Panc1 (cell line): ENCODE results near the gene P2RX1. TPM values are rescaled to one million over a fixed set of nuclear protein-coding genes. Genes with fewer than 3 reads are reported as not detected.

Source experiments
- ATAC-seq: fragments of 200-7000 bp; cut with Tn5 transposase; 2 replicates; pipeline ENCODE4 v1.9.1; 2020; ENCODE audit warnings: mild to moderate bottlenecking, moderate library complexity
- BruUV-seq: library from RNA; stranded (reverse); fragments of 400-500 nt; replicated peaks from 2 replicates; lab custom pipeline; 2021; lab: Mats Ljungman, UMichigan
- CTCF ChIA-PET: fragments of 300-600 bp; sonication (Branson Sonifier 250); formaldehyde crosslinking; loops from one replicate; lab custom pipeline; 2022; ENCODE audit warnings: antibody characterized with exemption; lab: Charles Lee
- POLR2A ChIA-PET: fragments of 300-600 bp; sonication (Branson Sonifier 250); formaldehyde crosslinking; loops from one replicate; lab custom pipeline; 2022; ENCODE audit warnings: antibody characterized with exemption; lab: Charles Lee
- DNase-seq: peaks from one replicate; pipeline ENCODE4 v3.0.0-alpha.2; 2010; ENCODE audit warnings: low read depth, low spot score
- H3K27ac ChIP-seq: 2 replicates; pipeline ENCODE4 v1.5.1; 2011; ENCODE audit warnings: mild to moderate bottlenecking, low read length, inconsistent platforms
- H3K27me3 ChIP-seq: fragments of 200-500 bp; sonication (Bioruptor generic); 2 replicates; pipeline ENCODE4 v1.6.0; 2014; ENCODE audit warnings: low read length, inconsistent platforms; ENCODE audit not compliant: control insufficient read depth, insufficient read depth
- H3K36me3 ChIP-seq: fragments of 200-500 bp; sonication (Bioruptor generic); 2 replicates; pipeline ENCODE4 v1.5.1; 2014; ENCODE audit warnings: inconsistent platforms, mild to moderate bottlenecking, low read length, moderate library complexity; ENCODE audit not compliant: control insufficient read depth, insufficient read depth
- H3K4me1 ChIP-seq: 2 replicates; pipeline ENCODE4 v1.5.1; 2011; ENCODE audit warnings: inconsistent platforms, mild to moderate bottlenecking, low read length, moderate library complexity; ENCODE audit not compliant: control insufficient read depth, insufficient read depth
- H3K4me3 ChIP-seq, 2 experiments: 2 replicates each; pipeline ENCODE4 v1.5.1; 2011 to 2012; ENCODE audit warnings: low read depth in 2 of 2, low read length in 2 of 2, mild to moderate bottlenecking in 2 of 2, inconsistent platforms in 1 of 2, moderate library complexity in 1 of 2
- H3K9me3 ChIP-seq: fragments of 200-500 bp; sonication (Bioruptor generic); 2 replicates; pipeline ENCODE4 v1.5.1; 2014; ENCODE audit warnings: low read depth, mild to moderate bottlenecking, inconsistent platforms, low read length, moderate library complexity; ENCODE audit not compliant: control insufficient read depth, insufficient read depth
- POLR2AphosphoS5 ChIP-seq: IDR thresholded peaks from 2 replicates; pipeline ENCODE4 v1.6.1; 2012; ENCODE audit warnings: mild to moderate bottlenecking, low read depth, low read length, moderate library complexity
- SIN3A ChIP-seq: IDR thresholded peaks from 2 replicates; pipeline ENCODE4 v1.6.1; 2012; ENCODE audit warnings: low read depth, mild to moderate bottlenecking, low read length, moderate library complexity, borderline replicate concordance; ENCODE audit not compliant: insufficient read depth
- TCF7L2 ChIP-seq: IDR thresholded peaks from 2 replicates; pipeline ENCODE4 v1.6.1; 2011; ENCODE audit warnings: mild to moderate bottlenecking, low read depth, low read length, inconsistent platforms
- in situ Hi-C: cut with HindIII; loops from 2 replicates; pipeline ENCODE4 v1.10.0; 2016; ENCODE audit warnings: low sequenced_read_pairs, low pct_unique_long_range_greater_than_20kb
- intact Hi-C: fragments of 100-400 bp; cut with micrococcal nuclease; formaldehyde crosslinking; loops from one replicate; pipeline ENCODE4 v1.10.0; 2022; ENCODE audit not compliant: unreplicated experiment
- total RNA-seq: library from RNA; stranded (reverse); gene quantifications from one replicate; pipeline ENCODE4 v1.2.1, GENCODE V29; 2021; ENCODE audit not compliant: unreplicated experiment
- TF ChIP-seq, protein P1 (sequence below): fragments of 450-650 bp; IDR thresholded peaks from 2 replicates; pipeline ENCODE4 v1.5.1; 2017; ENCODE audit warnings: mild to moderate bottlenecking
- TF ChIP-seq, protein P2 (sequence below), 2 experiments: IDR thresholded peaks; 2 replicates each; pipeline ENCODE4 v1.6.1; 2011 to 2012; ENCODE audit warnings: low read depth in 2 of 2, control low read depth in 1 of 2, low read length in 1 of 2, mild to moderate bottlenecking in 1 of 2, moderate library complexity in 1 of 2; ENCODE audit not compliant: insufficient read depth in 1 of 2

The P2RX1 gene
- total RNA-seq, 1 experiment from 2014 or later = not detected

DNA sequence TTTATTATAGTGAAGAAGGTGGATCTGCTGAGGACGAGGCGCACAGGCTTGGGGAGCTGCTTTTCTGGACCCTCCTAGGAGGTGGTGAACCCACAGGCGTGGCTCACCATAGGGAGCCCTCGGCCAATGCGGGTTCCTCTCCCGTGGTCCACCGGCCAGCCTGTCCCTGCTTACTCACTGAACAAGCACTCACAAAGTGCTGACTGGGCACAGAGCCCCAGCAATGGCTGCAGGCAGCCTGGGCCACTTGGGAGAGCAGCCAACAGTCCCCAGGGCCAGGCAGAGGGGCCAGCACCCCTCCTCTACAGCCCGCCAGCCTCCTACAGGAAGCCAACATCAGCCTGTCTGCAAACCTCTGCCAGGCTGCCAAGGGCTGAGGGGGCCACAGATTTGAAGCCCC, 51.1 kb downstream of the P2RX1 start:
- no TSS peak for BruUV-seq
- DNase-seq = no peak
- Histone ChIP-seq H3K4me1 (no peaks in the 10 kb centered on the region), H3K27me3 (no peaks in the 10 kb centered on the region), H3K36me3 (no peaks in the 10 kb centered on the region), H3K4me3 (no peak overlapping the region), H3K9me3 (no peaks in the 10 kb centered on the region), H3K27ac (no peak overlapping the region)
- TF ChIP-seq, protein P1, sequence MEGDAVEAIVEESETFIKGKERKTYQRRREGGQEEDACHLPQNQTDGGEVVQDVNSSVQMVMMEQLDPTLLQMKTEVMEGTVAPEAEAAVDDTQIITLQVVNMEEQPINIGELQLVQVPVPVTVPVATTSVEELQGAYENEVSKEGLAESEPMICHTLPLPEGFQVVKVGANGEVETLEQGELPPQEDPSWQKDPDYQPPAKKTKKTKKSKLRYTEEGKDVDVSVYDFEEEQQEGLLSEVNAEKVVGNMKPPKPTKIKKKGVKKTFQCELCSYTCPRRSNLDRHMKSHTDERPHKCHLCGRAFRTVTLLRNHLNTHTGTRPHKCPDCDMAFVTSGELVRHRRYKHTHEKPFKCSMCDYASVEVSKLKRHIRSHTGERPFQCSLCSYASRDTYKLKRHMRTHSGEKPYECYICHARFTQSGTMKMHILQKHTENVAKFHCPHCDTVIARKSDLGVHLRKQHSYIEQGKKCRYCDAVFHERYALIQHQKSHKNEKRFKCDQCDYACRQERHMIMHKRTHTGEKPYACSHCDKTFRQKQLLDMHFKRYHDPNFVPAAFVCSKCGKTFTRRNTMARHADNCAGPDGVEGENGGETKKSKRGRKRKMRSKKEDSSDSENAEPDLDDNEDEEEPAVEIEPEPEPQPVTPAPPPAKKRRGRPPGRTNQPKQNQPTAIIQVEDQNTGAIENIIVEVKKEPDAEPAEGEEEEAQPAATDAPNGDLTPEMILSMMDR = no peak
- no peak for TF ChIP-seq TCF7L2
- TF ChIP-seq, protein P2, sequence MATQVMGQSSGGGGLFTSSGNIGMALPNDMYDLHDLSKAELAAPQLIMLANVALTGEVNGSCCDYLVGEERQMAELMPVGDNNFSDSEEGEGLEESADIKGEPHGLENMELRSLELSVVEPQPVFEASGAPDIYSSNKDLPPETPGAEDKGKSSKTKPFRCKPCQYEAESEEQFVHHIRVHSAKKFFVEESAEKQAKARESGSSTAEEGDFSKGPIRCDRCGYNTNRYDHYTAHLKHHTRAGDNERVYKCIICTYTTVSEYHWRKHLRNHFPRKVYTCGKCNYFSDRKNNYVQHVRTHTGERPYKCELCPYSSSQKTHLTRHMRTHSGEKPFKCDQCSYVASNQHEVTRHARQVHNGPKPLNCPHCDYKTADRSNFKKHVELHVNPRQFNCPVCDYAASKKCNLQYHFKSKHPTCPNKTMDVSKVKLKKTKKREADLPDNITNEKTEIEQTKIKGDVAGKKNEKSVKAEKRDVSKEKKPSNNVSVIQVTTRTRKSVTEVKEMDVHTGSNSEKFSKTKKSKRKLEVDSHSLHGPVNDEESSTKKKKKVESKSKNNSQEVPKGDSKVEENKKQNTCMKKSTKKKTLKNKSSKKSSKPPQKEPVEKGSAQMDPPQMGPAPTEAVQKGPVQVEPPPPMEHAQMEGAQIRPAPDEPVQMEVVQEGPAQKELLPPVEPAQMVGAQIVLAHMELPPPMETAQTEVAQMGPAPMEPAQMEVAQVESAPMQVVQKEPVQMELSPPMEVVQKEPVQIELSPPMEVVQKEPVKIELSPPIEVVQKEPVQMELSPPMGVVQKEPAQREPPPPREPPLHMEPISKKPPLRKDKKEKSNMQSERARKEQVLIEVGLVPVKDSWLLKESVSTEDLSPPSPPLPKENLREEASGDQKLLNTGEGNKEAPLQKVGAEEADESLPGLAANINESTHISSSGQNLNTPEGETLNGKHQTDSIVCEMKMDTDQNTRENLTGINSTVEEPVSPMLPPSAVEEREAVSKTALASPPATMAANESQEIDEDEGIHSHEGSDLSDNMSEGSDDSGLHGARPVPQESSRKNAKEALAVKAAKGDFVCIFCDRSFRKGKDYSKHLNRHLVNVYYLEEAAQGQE (IDR thresholded peaks at IDR 0.05; ENCODE audit: insufficient read depth in 1 of 2, low read depth in 2 of 2, low read length in 1 of 2) = no peak
- TF ChIP-seq POLR2AphosphoS5 = no peak
- no peak for TF ChIP-seq SIN3A
- ChIA-PET CTCF (no interaction called here), POLR2A (no interaction called here)
- no peak for ATAC-seq
- intact Hi-C loops = no loop called here
- in situ Hi-C loops = no loop called here

DNA sequence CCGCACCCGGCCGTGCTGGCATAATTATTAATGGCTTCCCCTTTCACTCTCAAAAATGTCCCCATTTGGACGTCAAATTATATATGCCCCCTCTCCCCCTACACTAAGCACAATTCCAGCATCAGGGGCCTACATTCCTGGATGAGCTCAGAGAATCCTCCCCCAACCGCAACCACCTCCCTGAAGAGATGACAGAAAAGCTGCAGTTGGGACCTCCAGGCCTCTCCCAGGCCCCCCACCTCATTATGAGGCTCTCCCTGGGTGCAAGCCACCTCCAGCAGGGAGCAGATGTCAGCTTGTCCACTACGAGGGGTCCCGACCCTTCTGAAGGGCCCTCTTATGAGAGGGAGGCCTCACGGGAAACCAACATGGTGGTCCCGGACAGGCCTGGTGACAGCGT, 51.7 kb downstream of the P2RX1 start:
- intact Hi-C loops = no loop called here
- H3K36me3 ChIP-seq = no peaks in the 10 kb centered on the region
- CTCF ChIA-PET = no interaction called here
- no peak for DNase-seq
- TF ChIP-seq SIN3A (no peak), TCF7L2 (no peak), POLR2AphosphoS5 (no peak)
- TF ChIP-seq, protein P1 = no peak
- TF ChIP-seq, protein P2 (IDR thresholded peaks at IDR 0.05; ENCODE audit: insufficient read depth in 1 of 2, low read depth in 2 of 2, low read length in 1 of 2) = no peak
- no peak overlapping the region for H3K27ac ChIP-seq
- ATAC-seq = no peak
- POLR2A ChIA-PET = no interaction called here
- no peak overlapping the region for H3K4me3 ChIP-seq
- no peaks in the 10 kb centered on the region for H3K4me1 ChIP-seq
- H3K9me3 ChIP-seq = no peaks in the 10 kb centered on the region
- in situ Hi-C loops = no loop called here
- no peaks in the 10 kb centered on the region for H3K27me3 ChIP-seq
- BruUV-seq = no TSS peak
